Hepatic stellate cell (primary cell): Measurements from ENCODE around the gene PLXNA2.

Experiments
- DNase-seq: peaks from one replicate; pipeline ENCODE4 v3.0.0; 2011; ENCODE audit warnings: low spot score

The PLXNA2 gene

DNA sequence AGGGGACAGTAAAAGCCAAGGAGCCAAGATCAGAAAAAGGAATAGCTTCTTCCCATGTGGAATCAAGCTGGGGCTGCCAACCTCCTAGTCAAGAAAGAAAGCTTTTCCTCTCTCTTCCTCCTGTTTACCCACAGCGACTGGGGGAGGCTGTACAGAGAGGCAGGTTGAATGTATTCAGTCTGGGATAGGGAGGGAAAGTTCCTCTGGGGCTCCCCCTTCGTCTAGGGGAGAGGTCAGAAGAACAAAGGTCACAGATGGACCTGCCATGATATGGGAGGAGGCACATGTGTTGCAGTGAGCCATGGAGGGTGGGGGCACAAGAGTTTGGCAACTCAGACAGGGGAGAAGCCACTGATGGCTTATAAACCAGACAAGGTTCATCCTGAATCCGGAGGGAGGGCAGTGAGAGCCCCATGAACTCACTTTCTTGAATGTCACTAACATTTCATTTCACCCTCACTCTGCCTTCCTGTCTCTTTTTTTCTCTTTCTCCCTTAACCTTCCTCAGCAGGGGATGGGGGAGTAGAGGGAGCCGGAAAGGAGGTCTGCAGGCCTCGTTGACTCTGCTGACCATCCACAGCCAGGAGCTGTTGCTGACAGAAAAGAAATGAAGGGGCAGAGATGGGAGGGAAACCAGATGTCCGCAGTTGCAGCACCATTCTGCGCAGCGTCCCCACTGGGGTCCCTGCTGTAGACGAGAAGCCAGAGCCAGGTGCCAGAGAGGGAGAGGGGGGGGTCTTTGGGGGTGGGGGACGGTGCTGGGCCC, 61.1 kb downstream of the PLXNA2 start:
- no peak for DNase-seq

DNA sequence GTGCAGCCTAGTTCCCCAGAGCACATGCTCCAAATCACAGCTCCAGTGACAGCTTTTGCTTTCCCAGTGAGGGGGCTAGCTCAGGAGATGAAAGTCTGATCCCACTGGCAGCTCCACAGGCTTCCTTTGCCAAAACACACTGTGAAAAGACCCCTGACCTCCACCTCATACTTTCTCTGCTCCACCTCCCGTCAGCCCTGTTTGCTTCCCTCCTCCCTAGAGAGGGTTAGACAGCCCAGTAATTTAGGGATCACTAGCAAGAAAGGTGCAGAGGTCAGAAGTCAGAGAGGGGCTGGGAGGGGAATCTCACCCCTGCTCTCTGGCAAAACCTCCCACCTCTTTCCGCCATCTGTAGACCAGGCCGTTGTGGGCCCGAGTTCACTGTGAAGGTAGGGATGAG, 62.8 kb downstream of the PLXNA2 start:
- DNase-seq: no peak

DNA sequence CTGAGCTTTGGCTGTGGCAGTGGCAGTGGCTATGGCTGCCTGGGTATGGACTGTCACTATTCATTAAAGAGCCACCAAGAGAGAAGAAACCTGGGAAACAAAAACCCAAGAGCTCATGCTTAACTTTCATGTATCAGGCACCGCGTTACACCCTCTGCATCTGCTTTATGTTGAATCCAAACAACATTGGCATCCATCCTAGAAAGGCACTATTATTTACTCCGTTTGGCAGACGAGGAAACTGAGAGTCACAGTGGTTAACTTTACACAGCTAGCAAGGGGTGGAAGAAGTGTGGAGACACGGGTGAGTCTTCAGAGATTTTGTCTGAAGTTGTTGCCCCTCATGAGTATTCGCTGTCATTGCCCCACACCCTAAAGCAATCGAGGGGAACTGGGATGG, 63.8 kb downstream of the PLXNA2 start:
- DNase-seq: no peak

- DNase-seq: no peak
Measured at GRCh38 chr1:208179961-208180409, 64.2 kb downstream of the PLXNA2 start.

DNA sequence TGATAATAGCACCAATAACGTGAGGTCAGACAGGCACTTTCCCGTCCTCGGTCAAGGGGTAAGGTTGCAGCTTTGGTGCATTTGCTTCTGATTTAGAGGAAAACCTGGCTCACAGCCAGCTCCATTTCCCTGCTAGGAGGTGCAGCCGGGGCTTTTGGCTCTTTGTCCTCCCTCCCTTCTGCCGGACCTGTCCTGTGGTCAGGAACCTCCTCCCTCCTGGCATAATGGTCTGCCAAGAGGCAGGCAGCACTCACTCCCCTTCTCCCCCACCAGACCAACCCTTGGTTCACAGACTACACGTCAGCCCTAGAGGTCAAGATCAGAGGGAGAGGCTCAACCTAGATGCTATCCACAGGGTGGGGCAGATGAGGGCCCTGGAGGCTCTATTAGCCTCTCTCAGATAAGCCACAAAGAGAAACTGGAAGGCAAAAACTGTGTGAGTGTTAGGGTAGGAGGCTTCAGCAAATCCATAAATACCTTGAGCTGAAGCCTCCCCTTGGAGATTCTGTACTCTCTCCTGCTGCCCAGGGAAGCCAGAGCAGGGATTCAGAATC, 64.8 kb downstream of the PLXNA2 start:
- no peak for DNase-seq

DNA sequence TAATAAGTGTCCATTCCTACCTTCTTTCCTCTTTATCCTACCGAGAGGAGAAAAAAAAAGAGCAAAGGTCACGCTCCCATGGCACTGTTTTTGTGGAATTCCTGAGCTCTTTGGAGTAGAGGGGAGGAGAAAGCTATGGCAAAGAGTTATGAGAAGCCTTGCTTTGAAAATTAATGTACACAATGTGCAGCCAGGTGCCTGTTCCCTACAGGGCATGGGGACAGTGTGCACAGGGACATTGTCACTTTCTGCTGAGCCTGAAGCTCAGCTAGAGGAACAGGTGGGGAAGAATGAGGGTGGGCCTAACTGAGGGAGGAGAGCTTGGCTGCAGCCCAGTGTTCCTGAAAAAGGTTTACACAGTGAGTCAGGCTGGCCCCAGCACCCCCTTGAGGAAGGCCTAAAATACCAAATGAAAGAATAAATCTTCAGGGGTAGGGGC, 66.1 kb downstream of the PLXNA2 start:
- DNase-seq: no peak

GRCh38 chr1:208177656-208178055, 66.5 kb downstream of the PLXNA2 start:
- no peak for DNase-seq

GRCh38 chr1:208176649-208177048, 67.5 kb downstream of the PLXNA2 start:
- no peak for DNase-seq

DNA sequence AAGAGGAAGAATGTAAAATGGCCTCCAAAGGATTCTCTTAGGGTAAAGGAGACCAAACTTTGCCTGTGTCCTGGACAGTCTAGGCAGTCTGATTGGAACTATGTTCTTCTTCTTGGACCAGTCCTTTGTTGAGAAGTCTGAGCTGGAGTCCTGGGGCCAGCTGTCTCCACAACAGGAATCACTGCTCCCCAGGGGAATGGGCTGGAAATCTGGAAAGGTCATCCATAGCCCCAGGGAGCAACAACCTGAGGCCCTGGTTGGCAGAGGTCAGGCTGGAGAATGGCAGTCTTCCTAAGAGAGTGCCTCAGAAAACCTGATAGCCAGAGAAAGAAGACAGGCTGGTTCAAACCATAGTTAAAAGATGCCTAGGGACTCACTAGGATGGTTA, 68.7 kb downstream of the PLXNA2 start:
- no peak for DNase-seq

GRCh38 chr1:208174731-208175507, 69.3 kb downstream of the PLXNA2 start:
- peak; percentile 83 for DNase-seq

DNA sequence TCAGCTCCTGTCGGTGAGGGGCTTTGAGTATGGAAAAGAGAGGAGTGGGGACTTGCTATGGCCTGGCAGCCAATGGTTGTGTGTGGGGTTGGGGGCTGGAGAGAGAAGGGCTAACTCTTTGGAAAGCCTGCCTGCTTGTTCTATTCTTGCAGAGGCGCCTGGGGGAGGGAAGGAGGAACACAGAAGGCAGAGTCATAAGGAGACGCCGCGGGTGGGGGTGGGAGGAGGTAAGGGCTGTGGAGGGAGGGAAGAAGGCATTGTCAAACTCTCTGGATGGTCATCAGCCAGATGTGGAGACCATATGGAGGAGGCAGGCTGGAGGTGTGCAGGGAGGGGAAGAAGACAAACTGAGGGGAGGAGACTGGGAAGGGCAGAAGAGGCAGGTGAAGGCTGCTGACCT, 70.0 kb downstream of the PLXNA2 start:
- no peak for DNase-seq

DNA sequence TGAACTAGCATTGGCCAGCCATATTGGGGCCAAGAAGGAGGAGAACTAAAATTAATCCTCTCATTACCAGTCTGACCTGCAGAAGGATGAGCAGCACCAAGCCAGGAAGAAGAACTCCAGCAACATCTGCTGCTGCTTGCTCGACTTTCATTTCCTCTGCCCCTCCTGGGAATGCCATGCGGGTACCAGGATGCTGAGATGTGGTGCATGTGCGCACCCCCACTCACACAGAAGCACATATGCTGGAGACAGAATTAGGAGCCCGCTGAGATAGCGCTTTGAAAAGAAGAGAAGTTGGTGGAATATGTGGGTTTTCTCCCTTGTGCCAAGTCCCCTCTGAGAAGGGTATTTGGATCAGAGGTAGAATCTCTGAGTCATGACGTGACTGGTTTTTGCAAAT, 70.4 kb downstream of the PLXNA2 start:
- DNase-seq: no peak

GRCh38 chr1:208172423-208173145, 71.6 kb downstream of the PLXNA2 start:
- DNase-seq: no peak

- DNase-seq: no peak
Measured at GRCh38 chr1:208171616-208172422, 72.4 kb downstream of the PLXNA2 start.

DNA sequence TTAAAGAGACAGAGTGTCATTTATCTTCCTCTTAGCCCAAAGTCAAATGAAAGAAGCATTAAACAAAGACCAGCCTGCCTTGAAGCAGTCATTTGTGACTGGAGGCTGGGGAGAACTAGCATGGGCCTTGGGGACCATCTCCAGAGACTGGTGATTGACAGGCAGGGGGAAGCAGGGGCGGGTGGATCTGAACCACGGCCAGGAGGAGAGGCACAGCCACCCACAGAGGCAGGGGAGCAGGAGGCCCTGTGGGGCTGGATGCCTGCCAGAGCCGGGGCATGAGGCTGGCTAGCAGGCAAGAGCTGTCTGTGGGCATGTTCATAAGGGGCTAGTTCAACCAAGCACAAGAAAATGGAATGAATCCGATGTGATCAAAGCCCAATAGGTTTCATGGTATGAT, 73.9 kb downstream of the PLXNA2 start:
- DNase-seq: no peak

DNA sequence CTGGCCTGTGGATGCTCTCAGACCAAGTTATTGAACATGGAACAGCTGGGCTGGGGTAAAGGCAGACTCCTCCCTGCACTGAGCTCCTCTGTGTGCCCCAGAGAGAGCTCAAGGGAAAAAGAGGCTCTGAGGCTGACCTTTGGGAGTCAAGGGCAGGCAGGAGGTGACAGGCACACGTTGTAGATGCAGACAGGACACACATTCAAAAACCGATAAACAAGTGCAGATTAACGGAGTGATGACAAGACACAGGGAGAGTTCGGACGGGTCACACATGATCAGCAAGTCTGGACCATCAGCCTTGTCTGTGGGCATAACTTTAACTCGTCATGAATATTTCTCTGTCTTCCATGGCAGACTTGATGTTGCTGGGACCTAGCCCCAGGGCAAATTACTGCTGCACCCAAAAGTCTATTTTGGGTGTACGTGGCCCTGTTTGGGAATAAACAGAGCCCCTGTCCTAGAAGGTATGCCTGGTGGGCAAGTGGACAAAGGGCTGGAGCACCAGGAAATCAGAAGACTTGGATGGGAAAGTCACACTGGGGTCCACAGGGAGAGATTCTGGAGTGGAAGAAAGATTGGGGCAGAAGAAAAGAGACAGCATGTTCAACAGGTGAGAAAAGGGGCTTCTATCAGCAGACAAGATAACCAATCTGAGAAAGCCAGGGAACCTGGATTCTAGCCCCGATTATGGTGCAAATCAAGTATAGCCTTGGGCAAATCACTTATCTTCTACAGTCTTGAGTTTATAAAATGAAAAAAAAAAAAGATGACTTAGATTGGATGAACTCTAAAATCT, 74.9 kb downstream of the PLXNA2 start:
- no peak for DNase-seq

DNA sequence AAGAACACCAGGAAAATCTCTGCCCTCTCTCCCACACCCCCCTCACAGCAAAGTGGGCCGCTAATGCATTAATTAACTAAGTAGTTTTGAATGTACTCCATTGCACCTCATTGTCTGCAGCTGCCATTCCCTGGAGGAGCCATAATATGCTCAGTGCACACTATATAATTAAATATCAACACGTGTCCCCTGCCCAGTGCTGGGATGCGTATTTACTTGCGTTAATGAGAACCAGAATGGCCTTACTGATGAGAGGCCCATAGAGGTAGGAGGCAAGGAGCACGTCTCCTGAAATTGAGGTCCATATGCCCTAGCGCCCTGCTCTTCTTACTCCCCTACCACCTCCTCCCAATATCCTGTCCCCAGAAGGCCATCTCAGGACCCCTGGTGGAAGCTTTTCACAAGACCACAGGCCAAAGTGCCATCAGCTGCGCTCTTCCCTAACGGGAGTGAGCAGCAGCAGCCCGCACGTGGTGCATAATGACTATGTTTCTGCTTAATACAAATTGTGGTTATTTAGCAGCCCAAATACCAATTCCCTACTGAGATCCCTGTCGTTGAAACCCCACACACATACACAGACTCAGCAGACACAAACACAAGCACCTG, 76.8 kb downstream of the PLXNA2 start:
- no peak for DNase-seq

DNA sequence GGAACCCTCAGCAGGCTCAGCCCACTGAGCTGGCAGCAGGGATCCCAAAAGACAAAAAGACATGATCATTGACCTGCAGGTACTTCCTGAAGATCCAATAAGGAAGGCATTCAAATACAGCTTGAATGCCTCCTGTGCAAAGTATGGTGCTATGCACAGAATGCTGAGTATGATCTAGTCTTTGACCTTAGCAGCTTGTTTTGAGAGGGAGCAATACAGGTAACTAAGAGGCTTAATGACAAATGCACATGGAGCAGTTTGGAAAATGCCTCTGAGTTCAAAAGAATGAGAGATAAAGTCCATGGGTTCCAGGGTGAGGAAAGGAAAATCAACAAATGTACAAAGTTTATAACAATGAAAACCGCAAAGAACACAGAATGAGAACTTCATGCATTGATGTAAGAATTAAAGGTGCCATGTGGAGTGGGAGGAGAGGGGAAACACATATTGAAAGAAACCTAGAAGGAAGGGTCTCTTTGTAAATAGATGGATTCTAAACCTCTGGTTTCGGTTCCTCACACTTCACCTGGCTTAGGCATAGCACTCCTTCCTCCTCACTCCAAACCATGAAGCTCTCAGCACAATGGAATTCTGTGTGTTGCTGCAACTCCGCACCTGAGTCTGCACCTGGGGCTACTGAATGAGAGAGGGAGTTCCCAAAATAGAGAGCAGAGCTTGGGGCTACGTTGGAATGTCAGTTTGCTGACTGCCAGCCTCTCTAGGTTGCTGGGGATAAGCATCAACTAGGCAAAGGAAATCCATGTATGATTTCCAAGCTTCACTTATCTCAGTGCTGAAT, 77.6 kb downstream of the PLXNA2 start:
- DNase-seq: no peak

GRCh38 chr1:208165659-208166058, 78.5 kb downstream of the PLXNA2 start:
- no peak for DNase-seq

- DNase-seq: no peak
Measured at GRCh38 chr1:208164609-208165008, 79.6 kb downstream of the PLXNA2 start.
